Activated B cell treated with CpG ODN at 0.5 μM for 24 hours (primary cell): ENCODE data around the gene CCNY. TPM values are rescaled to one million over a fixed set of nuclear protein-coding genes. Genes with fewer than 3 reads are reported as not detected.

Experiments used
- ATAC-seq: fragments of 200-7000 bp; cut with Tn5 transposase; one replicate; pipeline ENCODE4 v1.10.0; 2021; ENCODE audit warnings: low read depth, mild to moderate bottlenecking, moderate library complexity
- CTCF ChIA-PET: fragments of 350-600 bp; sonication (Branson Sonifier 250); formaldehyde crosslinking; loops from one replicate; lab custom pipeline; 2021; ENCODE audit warnings: antibody characterized with exemption; lab: Charles Lee
- POLR2A ChIA-PET: fragments of 350-600 bp; sonication (Branson Sonifier 250); formaldehyde crosslinking; loops from one replicate; lab custom pipeline; 2021; ENCODE audit warnings: antibody characterized with exemption; lab: Charles Lee
- DNase-seq: peaks from one replicate; pipeline ENCODE4 v3.0.0; 2022
- H3K27ac Mint-ChIP-seq: one replicate; pipeline ENCODE4 v1.8.0; 2020; ENCODE audit warnings: mixed read lengths
- H3K27me3 Mint-ChIP-seq: one replicate; pipeline ENCODE4 v1.8.0; 2021; ENCODE audit warnings: mixed read lengths
- H3K36me3 Mint-ChIP-seq: one replicate; pipeline ENCODE4 v1.8.0; 2021; ENCODE audit warnings: low read depth, mixed read lengths
- H3K4me1 Mint-ChIP-seq: one replicate; pipeline ENCODE4 v1.8.0; 2021; ENCODE audit warnings: mixed read lengths
- H3K4me3 Mint-ChIP-seq: one replicate; pipeline ENCODE4 v1.8.0; 2020; ENCODE audit warnings: mild to moderate bottlenecking, mixed read lengths
- H3K9me3 Mint-ChIP-seq: one replicate; pipeline ENCODE4 v1.8.0; 2020; ENCODE audit warnings: mixed read lengths
- CTCF ChIP-seq: fragments of 200-600 bp; IDR thresholded peaks from one replicate; pipeline ENCODE4 v1.8.0; 2022; ENCODE audit warnings: antibody characterized with exemption, mild to moderate bottlenecking
- intact Hi-C: fragments of 100-400 bp; cut with micrococcal nuclease; formaldehyde crosslinking; loops from one replicate; pipeline ENCODE4 v1.15.1; 2024
- total RNA-seq: library from RNA; stranded (reverse); gene quantifications from 2 replicates; pipeline ENCODE4 v1.2.3, GENCODE V29; 2022

Gene CCNY
- total RNA-seq, 1 donor from 2014 or later: 69.2 TPM

- Mint-ChIP-seq H3K27me3 (no peaks in the 10 kb centered on the region), H3K4me3 (no peak overlapping the region), H3K4me1 (peaks cover 61% of the 10 kb centered on the region), H3K36me3 (peaks cover 14% of the 10 kb centered on the region), H3K27ac (no peak overlapping the region), H3K9me3 (peaks cover 11% of the 10 kb centered on the region)
- intact Hi-C loops: no loop called here
- TF ChIP-seq CTCF: no peak
- DNase-seq (no peak), ATAC-seq (no peak)
- ChIA-PET POLR2A (no interaction called here), CTCF (no interaction called here)
Observed at GRCh38 chr10:35391153-35391953, 55.0 kb downstream of the CCNY start.

- CTCF ChIA-PET: no interaction called here
- H3K4me1 Mint-ChIP-seq: peaks cover 61% of the 10 kb centered on the region
Observed at GRCh38 chr10:35391954-35392262, 55.6 kb downstream of the CCNY start.

GRCh38 chr10:35392482-35393228 is 56.3 kb downstream of the CCNY start:
- DNase-seq (no peak), ATAC-seq (no peak)
- Mint-ChIP-seq H3K36me3 (peaks cover 12% of the 10 kb centered on the region), H3K9me3 (peaks cover 11% of the 10 kb centered on the region), H3K27me3 (no peaks in the 10 kb centered on the region), H3K27ac (no peak overlapping the region), H3K4me3 (no peak overlapping the region), H3K4me1 (peaks cover 61% of the 10 kb centered on the region)
- no peak for TF ChIP-seq CTCF
- intact Hi-C loops: no loop called here
- ChIA-PET CTCF (no interaction called here), POLR2A (no interaction called here)

More at GRCh38 chr10:35391954-35392262, 55.6 kb downstream of the CCNY start:
- ATAC-seq: no peak
- H3K27me3 Mint-ChIP-seq: no peaks in the 10 kb centered on the region
- H3K9me3 Mint-ChIP-seq: peaks cover 11% of the 10 kb centered on the region
- TF ChIP-seq CTCF: no peak
- peaks cover 12% of the 10 kb centered on the region for H3K36me3 Mint-ChIP-seq
- DNase-seq: no peak
- intact Hi-C loops: no loop called here
- no peak overlapping the region for H3K27ac Mint-ChIP-seq
- POLR2A ChIA-PET: no interaction called here
- H3K4me3 Mint-ChIP-seq: no peak overlapping the region

- H3K27ac Mint-ChIP-seq: no peak overlapping the region
- ATAC-seq: no peak
- H3K4me3 Mint-ChIP-seq: no peak overlapping the region
- peaks cover 11% of the 10 kb centered on the region for H3K9me3 Mint-ChIP-seq
- intact Hi-C loops: loop anchor here (1.0 kb wide), 1 partner anchor 12 kb away; no protein-coding TSS in a partner anchor
- ChIA-PET CTCF (no interaction called here), POLR2A (no interaction called here)
- no peak for DNase-seq
- peaks cover 5% of the 10 kb centered on the region for H3K36me3 Mint-ChIP-seq
- H3K27me3 Mint-ChIP-seq: no peaks in the 10 kb centered on the region
- H3K4me1 Mint-ChIP-seq: peaks cover 68% of the 10 kb centered on the region
- no peak for TF ChIP-seq CTCF
Observed at GRCh38 chr10:35394411-35394851, 58.1 kb downstream of the CCNY start.

GRCh38 chr10:35394934-35395333 is 58.6 kb downstream of the CCNY start:
- ChIA-PET POLR2A (interaction anchor here (0.6 kb wide), 1 partner anchor 87 kb away, joined by 4 read pairs; no protein-coding TSS in a partner anchor), CTCF (no interaction called here)
- Mint-ChIP-seq H3K9me3 (peaks cover 8% of the 10 kb centered on the region), H3K27me3 (no peaks in the 10 kb centered on the region), H3K4me1 (peaks cover 73% of the 10 kb centered on the region), H3K27ac (no peak overlapping the region), H3K36me3 (peaks cover 3% of the 10 kb centered on the region), H3K4me3 (no peak overlapping the region)
- ATAC-seq (no peak), DNase-seq (no peak)
- TF ChIP-seq CTCF: no peak
- intact Hi-C loops: loop anchor here (1.0 kb wide), 1 partner anchor 13 kb away; no protein-coding TSS in a partner anchor
